ENCODE data around the gene GTF2F1. TPM values are rescaled to one million over a fixed set of nuclear protein-coding genes. Genes with fewer than 3 reads are reported as not detected.
"Not testable (repeated sequence)": the region's sequence is repeated elsewhere in the genome, so short reads cannot be mapped to it uniquely, and the experiment has no call there.

Gene GTF2F1
- total and polyA plus RNA-seq, 10 of the 15 experiments (the other 5 are each of a cell fraction or from before 2014, with no cell fraction given) = 4.5 to 61.7 (median 48.5) TPM

- TF ChIP-seq MTA3 (IDR thresholded peaks at IDR 0.05; ENCODE audit: borderline replicate concordance, low read length) = no peak
- TF ChIP-seq EP300 (IDR thresholded peaks at IDR 0.05; ENCODE audit: borderline replicate concordance in 1 of 2, control insufficient read depth in 1 of 2, low read depth in 2 of 2, low read length in 2 of 2) = no peak
- no peak for TF ChIP-seq YY1 (IDR thresholded peaks at IDR 0.05; ENCODE audit: low read depth, low read length)
These were observed 35.8 kb downstream of the GTF2F1 start (continued) for GRCh38 chr19:6357174-6357573.

DNA sequence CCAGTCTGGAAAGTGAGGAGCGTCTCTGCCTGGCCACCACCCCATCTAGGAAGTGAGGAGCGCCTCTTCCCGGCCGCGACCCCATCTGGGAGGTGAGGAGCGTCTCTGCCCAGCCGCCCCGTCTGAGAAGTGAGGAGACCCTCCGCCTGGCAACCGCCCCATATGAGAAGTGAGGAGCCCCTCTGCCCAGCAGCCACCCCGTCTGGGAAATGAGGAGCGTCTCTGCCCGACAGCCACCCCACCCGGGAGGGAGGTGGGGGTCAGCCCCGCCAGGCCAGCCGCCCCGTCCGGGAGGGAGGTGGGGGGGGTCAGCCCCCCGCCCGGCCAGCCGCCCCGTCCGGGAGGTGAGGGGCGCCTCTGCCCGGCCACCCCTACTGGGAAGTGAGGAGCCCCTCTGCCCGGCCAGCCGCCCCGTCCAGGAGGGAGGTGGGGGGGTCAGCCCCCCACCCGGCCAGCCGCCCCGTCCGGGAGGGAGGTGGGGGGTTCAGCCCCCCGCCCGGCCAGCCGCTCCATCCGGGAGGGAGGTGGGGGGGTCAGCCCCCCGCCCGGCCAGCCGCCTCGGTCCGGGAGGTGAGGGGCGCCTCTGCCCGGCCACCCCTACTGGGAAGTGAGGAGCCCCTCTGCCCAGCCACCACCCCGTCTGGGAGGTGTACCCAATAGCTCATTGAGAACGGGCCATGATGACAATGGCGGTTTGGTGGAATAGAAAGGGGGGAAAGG is 37.5 kb downstream of the GTF2F1 start:
- H3K9ac ChIP-seq (ENCODE audit: control insufficient read depth, insufficient read depth, low read length); FAIRE-seq; H3K9me3 ChIP-seq (replicated peaks; ENCODE audit: control insufficient read depth, insufficient read depth, low read length); H3K79me2 ChIP-seq (ENCODE audit: control insufficient read depth, insufficient read depth, low read length); H3K27me3 ChIP-seq (replicated peaks in 1 of 2; ENCODE audit: control insufficient read depth in 2 of 2, insufficient read depth in 2 of 2, low read length in 1 of 2); H3K27ac ChIP-seq (ENCODE audit: control insufficient read depth, insufficient read depth); SMC1A ChIA-PET (ENCODE audit: uncharacterized antibody, unreplicated experiment); H3K4me3 ChIP-seq; RAD21 ChIA-PET (ENCODE audit: unreplicated experiment); intact Hi-C loops (cut with micrococcal nuclease; ENCODE audit: unreplicated experiment); H3K36me3 ChIP-seq (ENCODE audit: control insufficient read depth in 2 of 2, insufficient read depth in 2 of 2, low read length in 1 of 2); H4K20me1 ChIP-seq (ENCODE audit: control insufficient read depth, insufficient read depth); H3K4me1 ChIP-seq (ENCODE audit: control insufficient read depth, insufficient read depth, low read length); ATAC-seq; in situ Hi-C loops (cut with MboI); H2AFZ ChIP-seq (ENCODE audit: control insufficient read depth, low read depth, low read length); DNase-seq (ENCODE audit: low read depth, low spot score); H3K4me2 ChIP-seq (ENCODE audit: control insufficient read depth, insufficient read depth); POLR2A ChIA-PET; BruUV-seq (replicated peaks): not testable (repeated sequence)
- 77% methylated on average over 24 of the region's 46 CpGs for WGBS (ENCODE audit: insufficient coverage, insufficient replicate concordance, low lambda C conversion rate, missing lambda C conversion rate)
- CTCF ChIA-PET = interaction anchor here (1.3 kb wide), 1 partner anchor 38 kb away, joined by 4 read pairs; no protein-coding TSS in a partner anchor
